ENCODE data around the gene LILRB5.
"Not testable (repeated sequence)": the region's sequence is repeated elsewhere in the genome, so short reads cannot be mapped to it uniquely, and the experiment has no call there.

Gene LILRB5

DNA sequence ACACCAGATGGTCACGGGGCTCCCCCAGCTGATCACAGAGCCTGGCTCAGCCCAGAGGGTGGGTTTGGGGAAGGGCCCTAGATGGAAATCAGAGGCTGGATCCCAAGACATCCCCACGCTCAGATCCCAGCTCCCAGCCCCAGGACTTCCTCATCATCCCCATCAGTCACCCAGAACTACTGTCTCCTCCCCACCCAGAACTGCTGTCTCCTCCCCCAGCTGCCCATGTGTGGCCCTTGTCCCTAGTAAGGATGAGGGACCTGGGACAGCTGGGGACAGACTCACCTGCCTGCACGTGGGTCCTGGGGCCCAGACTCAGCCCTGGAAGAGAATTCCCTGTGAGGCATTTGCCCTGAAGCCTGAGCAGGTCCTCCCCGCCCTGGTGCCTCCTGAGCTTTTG is 14.8 kb downstream of the LILRB5 start:
- not testable (repeated sequence) for DNase-seq (ENCODE audit: low read depth)

DNA sequence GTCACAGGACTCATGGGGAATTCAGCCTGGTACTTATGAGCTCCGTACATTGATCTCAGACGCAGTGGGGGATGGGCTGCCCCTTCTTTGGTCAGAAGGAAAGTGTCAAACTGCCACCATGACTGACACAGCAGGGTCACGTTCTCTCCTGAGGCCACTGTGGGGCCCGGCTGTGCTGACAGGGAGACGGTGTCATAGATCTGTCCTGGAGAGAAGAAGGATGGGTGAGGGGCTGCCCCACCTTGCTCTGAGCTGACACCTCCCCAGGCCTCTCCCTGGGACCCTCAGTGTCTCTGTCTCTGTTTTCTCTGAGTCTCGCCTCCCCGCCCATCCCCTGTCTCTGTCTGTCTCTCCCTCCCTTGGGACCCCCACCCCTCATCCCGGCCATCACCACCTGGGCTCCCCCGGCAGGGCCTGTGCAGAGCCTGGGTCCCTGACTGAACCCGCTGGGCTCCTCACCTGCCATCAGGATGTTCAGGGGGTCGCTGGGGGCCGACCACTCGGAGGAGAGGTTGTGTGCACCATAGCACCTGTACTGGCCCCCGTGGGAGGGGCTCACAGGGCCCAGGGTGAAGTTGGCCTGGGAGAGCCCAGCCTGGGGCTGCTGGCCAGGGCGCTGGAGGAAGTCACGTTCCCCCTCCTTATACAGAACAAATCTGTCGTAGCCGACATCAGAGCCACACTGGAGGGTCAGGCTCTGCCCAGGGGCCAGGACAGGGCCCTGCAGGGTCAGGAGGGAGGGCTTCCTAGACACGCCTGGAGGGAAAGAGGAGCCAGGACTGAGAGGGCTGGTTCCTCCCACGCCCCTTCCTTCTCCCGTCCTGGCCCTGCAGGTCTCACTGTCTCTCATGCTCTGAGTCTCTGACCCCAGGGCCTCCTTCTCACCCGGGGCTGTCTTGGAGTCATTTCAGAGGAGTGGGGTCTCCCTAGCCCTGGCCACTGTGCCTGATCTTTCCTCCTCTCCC is 16.4 kb downstream of the LILRB5 start:
- not testable (repeated sequence) for DNase-seq (ENCODE audit: low read depth)

DNA sequence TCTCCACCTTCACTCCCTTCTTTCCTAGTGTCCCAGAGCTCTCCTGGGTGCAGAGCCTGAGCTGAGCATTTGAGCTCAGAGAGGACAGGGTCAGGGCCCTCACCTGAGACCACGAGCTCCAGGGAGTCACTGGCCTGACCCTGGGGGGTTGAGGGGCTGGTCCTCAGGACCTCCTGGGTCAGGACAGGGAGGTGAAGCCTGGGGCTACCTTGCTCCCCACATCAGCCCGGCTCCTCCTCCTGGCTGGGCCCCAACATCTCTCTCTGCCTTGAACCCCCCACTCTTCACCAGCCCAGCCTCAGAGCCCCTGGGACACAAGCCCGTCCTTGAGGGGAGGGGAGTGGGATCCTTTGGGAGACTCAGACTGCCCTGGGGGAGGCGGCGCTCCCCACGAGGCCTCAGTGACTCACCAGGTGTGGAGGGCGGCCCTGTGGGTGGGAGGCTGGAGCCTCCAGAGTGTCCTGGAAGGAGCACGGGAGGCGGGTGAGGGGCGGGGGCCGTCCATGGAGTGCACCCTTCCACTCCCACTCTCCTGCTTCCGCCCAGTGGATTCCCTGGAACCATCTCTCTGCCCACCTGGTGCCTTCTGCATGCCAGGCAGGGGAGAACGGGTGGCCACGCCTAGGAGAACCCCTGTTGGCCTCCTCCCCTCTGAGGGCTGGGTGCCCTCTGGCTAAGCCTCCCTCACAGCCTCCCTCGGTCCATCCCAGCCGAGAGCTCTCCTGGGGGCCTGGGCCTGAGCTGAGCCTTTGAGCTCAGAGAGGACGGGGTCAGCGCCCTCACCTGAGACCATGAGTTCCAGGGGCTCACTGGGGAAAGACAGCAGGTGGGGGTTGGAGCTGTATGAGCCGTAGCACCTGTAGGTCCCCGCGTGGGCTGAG is 17.3 kb downstream of the LILRB5 start:
- not testable (repeated sequence) for DNase-seq (ENCODE audit: low read depth)

DNA sequence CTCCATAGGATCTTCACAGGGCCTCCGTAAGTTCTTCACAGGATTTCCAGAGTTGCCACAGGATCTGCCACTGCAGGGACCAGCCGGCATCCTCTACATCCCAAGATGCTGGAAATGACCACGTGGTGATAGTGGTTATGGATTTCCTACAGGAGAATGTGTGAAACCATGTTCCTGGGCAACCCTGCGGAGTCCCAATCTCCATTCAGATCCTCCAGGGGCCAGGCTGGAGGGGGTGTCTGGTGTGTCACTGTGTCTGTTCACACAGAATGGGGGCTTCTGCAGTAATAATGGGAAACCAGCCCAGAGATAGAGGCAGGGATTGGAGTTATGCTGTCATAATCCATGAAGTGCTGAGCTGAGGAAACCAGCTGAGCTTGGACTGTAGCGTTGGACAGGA is 23.1 kb downstream of the LILRB5 start:
- DNase-seq (ENCODE audit: low read depth), result no peak

DNA sequence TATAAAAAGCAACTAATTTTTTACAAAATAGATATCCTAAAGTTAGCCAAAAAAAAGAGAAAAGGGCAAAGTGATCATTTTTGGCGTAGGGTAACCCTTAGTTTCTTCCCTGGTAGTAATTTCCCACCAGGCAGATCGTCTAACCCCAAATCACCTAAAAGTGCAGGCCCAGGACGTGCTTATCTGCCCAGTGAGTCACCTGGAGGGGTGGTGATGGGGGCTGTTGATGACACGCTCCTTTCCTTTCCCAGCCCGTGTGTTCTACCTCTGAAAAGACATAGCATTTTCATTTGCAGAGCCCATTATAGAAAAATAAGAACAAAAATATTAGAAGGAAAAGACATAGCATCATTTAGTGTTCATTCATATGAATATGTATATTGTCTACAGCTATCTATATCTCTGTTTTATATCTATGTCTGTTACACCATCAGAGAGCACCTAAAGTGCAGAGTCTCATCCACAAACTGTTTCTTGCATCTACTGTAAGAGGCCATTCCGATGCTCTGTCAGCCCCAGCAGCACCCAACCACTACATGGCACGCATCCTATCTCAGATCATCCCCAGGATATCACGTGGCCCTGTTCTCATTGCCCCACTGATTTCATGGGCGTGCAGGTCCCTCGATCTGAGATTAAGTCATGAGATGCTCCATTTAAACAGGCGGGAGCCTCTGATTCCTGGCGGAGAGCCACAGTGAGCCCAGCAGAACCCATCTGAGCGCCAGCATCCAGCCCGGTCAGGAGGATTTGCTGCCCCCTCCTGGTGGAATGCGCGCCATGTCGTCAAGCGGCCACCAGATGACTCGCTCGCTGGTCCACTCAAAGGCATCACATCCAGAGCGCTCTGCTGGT is 25.8 kb downstream of the LILRB5 start:
- DNase-seq (ENCODE audit: low read depth), result peak; percentile 73

DNA sequence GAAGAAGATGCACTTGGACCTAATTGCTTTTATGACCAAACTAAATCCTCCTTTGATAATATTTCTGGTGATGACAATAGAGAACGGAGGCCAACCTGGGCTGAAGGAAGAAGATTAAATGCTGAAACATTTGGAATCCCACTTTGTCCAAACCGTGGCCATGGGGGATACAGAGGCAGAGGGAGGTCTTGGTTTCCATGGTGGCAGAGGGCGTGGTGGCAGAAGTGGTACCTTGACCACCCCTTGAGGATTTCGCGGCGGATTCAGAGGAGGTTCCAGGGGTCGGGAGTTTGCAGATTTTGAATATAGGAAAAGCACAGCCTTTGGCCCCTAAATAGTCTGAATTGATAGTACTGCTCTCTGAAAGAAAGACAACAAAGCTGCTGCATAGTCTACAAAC is 27.0 kb downstream of the LILRB5 start:
- no peak for DNase-seq (ENCODE audit: low read depth)

DNA sequence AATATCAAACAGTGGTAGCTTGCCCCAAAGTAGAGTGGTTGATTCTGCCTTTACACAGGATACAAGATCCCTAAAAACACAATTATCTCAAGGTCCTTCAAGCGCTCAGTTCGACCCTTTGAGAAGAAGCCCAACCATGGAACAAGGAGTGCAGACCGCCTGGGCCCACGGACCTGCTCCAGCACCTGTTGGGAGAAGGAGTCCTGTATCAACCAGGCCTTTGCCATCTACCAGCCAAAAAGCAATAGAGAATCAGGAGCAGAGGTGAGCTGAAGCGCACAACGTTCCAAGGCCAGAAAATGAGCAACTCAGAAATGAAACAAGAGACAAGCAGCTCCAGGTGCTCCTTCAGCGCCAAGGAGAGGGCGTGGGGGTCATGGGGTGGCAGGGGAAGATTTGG is 27.9 kb downstream of the LILRB5 start:
- no peak for DNase-seq (ENCODE audit: low read depth)

DNA sequence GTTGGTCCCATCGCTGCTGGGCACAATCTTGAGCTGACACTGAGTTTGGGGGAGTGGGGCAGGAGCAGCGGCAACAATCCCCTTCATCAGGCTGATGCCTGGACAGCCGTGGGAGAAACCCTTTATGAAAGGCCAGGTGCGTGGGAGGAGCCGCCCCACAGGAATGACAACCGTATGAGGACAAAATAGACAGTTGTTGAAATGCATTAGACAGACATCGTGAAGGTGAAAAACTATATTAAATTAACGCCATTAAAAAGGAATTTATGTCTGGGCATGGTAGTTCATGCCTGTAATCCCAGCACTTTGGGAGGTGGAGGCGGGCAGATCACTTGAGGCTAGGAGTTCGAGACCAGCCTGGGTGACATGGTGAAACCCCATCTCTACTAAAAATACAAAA is 32.5 kb downstream of the LILRB5 start:
- not testable (repeated sequence) for DNase-seq (ENCODE audit: low read depth)

DNA sequence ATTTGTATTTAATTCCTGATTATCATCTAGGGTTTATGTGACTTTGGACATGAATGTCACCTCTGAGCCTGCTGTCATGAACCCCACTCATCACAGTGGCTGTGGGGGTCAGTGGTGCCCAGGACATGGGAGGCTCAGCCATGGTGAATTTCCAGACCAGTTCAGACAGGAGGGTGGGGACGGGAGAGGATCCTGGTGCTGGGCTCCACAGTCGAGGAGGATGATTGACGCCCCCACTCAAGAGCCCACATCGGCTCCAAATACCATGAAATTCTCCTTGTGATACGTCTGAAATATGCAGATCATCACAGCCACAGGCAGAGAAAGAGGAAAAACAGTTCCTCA is 33.2 kb downstream of the LILRB5 start:
- not testable (repeated sequence) for DNase-seq (ENCODE audit: low read depth)

DNA sequence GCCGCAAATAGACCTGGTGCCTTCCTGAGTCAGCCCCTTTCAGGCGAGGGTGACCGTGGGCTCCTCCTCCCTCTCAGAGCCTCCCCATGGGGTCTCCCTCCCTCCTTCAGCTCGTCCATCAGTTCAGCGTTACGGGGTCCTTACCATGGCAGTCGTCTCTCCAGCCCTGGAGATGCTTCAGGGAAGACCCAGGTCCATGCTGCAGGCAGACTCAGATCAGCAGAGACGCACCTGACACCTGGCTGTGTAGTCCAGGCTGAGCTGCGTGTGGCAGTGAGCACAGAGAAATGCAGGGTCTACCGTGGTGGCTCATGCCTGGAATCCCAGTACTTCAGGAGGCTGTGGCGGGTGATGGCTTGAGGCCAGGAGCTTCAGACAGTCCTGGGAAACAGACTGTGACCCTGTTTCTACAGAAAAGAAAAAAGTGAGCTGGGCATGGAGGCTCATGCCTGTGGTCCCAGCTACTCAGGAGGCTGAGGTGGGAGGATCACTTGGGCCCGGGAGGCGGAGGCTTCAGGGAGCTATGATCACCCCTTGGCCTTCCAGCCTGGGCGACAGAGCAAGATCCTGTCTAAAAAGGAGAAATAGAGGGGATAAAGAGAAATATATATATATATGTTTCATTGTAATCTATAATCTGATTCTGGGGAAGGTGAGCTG is 33.7 kb downstream of the LILRB5 start:
- not testable (repeated sequence) for DNase-seq (ENCODE audit: low read depth)

DNA sequence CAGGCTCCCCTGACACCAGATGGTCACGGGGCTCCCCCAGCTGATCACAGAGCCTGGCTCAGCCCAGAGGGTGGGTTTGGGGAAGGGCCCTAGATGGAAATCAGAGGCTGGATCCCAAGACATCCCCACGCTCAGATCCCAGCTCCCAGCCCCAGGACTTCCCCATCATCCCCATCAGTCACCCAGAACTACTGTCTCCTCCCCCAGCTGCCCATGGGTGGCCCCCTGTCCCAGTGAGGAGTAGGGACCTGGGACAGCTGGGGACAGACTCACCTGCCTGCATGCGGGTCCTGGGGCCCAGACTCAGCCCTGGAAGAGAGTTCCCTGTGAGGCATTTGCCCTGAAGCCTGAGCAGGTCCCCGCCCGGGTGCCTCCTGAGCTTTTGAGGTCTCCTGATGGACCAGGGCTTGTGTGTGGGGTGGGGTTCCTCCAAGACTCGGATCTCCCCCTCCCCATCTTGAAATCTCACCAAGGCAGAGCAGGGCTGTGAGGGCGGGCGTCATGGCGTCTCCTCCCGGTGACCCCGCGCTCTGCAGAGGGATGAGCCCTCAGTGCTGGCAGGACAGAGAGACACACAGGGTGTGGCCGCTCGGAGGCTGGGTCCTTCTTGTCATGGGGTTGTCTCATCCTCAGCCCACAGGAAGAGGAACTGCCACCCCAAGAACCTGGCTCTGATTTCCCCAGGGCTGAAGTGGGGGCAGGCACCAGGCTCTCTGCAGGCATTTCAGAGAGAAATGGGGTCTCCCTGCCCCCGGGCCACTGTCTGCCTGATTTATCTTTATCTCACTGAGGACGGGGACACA is 34.4 kb downstream of the LILRB5 start, which contains the start of gene LILRB3:
Gene LILRB3 (minus strand): TSS at position 534 of the 803 bp plus-strand sequence. CDS start 31 bp downstream, at position 503.
- not testable (repeated sequence) for DNase-seq (ENCODE audit: low read depth)

DNA sequence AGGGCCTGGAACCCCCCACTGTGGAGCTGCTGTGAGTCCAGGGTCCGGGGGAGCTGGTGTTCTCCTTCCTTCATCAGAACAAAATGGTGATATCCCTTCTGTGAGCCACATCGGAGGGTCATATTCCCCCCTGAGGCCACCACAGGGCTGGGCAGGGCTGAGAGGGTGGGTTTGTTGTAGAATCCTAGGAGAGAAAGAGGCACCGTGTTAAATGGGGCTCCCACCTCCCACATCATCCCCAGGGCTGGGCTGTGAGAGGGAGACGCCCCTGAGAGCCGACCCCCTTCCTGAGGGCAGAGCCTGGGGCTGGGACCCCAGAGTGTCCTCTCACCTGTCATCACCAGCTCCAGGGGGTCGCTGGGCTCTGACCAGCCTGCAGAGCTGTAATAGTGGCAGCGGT is 35.1 kb downstream of the LILRB5 start:
- not testable (repeated sequence) for DNase-seq (ENCODE audit: low read depth)

DNA sequence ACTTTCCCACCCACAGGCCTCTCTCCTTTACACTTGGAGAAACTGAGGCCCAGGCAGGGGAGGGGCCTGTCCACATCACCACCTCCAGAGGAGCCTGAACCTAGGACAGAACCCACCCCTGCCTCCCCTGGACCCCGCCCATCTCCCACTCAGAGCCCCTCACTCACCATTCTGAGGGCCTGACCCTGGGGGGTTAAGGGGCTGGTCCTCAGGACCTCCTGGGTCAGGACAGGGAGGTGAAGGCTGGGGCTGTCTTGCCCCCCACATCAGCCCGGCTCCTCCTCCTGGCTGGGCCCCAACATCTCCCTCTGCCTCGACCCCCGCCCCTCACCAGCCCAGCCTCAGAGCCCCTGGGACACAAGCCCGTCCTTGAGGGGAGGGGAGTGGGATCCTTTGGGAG is 37.4 kb downstream of the LILRB5 start:
- DNase-seq (ENCODE audit: low read depth), result not testable (repeated sequence)

DNA sequence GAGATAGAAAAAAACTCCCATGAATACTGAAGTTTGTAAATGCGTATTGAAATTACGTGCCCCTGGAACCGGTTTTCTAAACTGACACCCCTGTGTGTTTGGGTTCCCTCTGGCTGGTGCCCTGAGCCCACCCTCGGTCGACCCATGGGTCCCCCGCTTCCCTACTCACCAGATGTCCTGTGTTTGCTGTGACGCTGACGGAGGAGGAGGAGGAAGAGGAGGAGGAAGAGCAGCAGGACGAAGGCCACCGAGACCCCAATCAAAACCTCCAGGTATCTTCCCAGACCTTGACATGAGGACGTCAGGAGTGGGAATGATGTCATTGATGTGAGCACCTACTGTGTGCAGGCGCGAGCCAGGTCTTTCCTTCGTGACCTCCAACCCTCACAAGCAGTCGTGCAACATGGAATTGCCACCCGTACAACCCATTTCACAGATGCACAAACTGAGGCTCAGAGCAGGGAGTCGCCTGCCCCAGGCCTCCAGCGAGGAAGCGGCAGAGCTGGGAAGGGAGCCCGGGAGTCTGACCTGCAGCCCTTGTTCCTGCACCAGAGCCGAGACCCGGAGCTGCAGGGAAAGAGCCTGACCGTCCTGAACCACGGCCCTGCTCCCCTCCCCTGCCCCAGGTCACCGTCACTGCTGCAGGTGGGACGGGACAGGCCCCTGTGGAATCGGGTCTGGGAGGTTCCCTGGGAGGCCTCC is 38.0 kb downstream of the LILRB5 start:
- DNase-seq (ENCODE audit: low read depth), result no peak

DNA sequence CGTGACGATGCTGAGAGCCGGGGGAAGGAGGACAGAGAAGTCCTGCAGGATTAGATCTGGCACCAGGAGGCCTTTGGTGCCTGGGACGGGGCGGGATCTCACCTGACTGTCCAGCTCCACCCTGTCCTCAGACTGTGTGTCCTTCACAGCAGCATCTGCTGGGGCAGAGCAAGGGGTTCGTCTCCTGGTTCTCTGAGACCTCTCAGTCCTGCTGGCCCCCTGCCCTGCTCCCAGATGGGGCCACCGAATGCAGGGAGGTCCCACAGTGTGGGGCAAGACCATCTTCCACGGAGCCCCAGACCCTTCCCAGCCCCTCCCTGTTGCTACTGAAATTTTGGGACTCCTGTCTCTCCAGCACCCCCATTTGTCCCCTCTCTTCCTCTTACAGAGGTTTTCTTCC is 38.8 kb downstream of the LILRB5 start:
- DNase-seq (ENCODE audit: low read depth), result no peak

DNA sequence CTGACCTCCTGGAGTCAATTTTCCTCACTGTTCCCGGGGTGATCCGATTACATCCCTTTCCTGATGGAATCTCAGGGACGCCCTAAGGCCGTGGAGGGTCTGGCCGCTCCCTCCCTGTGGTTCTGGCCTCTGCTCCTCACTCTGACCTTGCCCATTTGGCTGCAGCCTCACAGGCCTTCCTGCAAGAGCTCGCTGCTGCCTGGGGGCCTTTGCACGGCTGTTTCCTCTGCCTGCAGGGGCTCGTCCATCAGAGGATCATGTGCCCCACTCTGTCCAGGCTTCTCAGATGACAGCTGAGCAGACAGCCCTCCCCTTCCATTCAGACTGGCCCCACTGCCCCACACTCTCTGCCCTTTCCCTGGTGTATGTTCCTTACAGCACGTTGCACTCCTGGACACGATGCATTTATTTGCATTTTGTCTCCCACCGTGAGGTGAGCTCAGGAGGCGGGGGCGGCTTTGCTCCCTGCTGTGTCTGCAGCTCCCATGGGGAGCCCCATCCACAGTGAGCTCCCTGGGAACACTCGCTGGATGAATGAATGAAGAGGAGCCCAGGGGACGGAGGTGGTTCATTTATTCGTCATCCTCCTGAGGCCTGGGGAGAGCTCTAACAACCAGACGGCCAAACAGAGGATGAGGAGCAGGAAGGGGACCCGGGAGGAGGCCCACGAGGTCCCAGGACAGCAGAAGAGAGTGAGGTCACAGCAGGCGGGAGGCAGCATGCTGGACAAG is 39.4 kb downstream of the LILRB5 start:
- DNase-seq (ENCODE audit: low read depth), result not testable (repeated sequence)

DNA sequence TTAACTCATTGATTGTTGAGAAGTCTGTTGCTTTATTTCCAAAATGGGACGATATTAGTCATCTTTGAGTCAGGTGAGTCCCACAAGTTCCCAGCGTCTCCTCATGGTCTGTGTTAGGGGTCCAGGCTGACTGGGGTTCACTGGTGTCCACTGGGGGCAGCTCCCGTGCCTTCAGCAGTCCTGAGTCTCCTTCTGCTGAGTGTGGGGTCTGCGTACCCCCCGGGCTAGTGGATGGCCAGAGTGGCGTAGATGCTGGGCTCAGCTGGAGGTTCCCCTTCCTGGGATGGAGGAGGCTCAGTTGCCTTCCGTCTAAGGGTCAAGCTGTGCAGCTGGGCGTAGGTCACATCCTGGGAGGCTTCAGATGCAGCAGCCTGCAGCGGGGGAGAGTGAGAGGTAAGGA is 40.2 kb downstream of the LILRB5 start:
- no peak for DNase-seq (ENCODE audit: low read depth)

DNA sequence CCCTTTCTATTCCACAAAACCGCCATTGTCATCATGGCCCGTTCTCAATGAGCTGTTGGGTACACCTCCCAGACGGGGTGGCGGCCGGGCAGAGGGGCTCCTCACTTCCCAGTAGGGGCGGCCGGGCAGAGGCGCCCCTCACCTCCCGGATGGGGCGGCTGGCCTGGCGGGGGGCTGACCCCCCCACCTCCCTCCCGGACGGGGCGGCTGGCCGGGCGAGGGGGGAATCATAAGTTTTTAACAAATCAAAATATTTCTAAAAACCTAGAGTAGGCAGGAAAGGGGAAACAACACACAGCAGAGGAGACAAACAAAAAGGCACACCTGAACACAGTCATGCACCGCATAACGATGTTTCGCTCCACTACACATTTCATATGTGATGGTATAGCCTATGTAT is 42.3 kb downstream of the LILRB5 start:
- not testable (repeated sequence) for DNase-seq (ENCODE audit: low read depth)

DNA sequence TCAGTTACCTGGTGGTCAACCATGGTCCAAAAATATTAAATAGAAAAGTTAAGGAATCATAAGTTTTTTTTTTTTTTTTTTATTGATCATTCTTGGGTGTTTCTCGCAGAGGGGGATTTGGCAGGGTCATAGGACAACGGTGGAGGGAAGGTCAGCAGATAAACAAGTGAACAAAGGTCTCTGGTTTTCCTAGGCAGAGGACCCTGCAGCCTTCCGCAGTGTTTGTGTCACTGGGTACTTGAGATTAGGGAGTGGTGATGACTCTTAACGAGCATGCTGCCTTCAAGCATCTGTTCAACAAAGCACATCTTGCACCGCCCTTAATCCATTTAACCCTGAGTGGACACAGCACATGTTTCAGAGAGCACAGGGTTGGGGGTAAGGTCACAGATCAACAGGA is 42.9 kb downstream of the LILRB5 start:
- DNase-seq (ENCODE audit: low read depth), result not testable (repeated sequence)
